ENCODE results near the gene CNTNAP2. TPM values are rescaled to one million over a fixed set of nuclear protein-coding genes. Genes with fewer than 3 reads are reported as not detected.
"Not testable (repeated sequence)": the region's sequence is repeated elsewhere in the genome, so short reads cannot be mapped to it uniquely, and the experiment has no call there.

The CNTNAP2 gene
- total and polyA plus RNA-seq, 9 donors = 0.24 to 7.0 (median 1.5) TPM

GRCh38 chr7:147096629-147097028 is 980.0 kb downstream of the CNTNAP2 start:
- no peak for DNase-seq
- H3K4me1 ChIP-seq (ENCODE audit: insufficient read depth) = no peaks in the 10 kb centered on the region
- H3K27me3 ChIP-seq = no peaks in the 10 kb centered on the region
- intact Hi-C loops (cut with DNase I) = no loop called here
- no peaks in the 10 kb centered on the region for H3K36me3 ChIP-seq
- TF ChIP-seq CTCF (IDR thresholded peaks at IDR 0.05) (no peak), POLR2A (IDR thresholded peaks at IDR 0.05) (no peak), EP300 (IDR thresholded peaks at IDR 0.05) (no peak)
- no peak overlapping the region for H3K4me3 ChIP-seq
- no peaks in the 10 kb centered on the region for H3K9me3 ChIP-seq
- 83 to 88% (median 87%) methylated on average over 2 of the region's 2 CpGs for WGBS, 3 donors
- no peak overlapping the region for H3K27ac ChIP-seq

- H3K9me3 ChIP-seq = no peaks in the 10 kb centered on the region
- H3K27me3 ChIP-seq = no peaks in the 10 kb centered on the region
- TF ChIP-seq POLR2A (IDR thresholded peaks at IDR 0.05) (no peak), EP300 (IDR thresholded peaks at IDR 0.05) (no peak), CTCF (IDR thresholded peaks at IDR 0.05) (no peak)
- no peaks in the 10 kb centered on the region for H3K36me3 ChIP-seq
- no peaks in the 10 kb centered on the region for H3K4me1 ChIP-seq (ENCODE audit: insufficient read depth)
- WGBS, 3 donors = 71 to 80% (median 75%) methylated on average over 2 of the region's 2 CpGs
- DNase-seq = no peak
- no peak overlapping the region for H3K4me3 ChIP-seq
- intact Hi-C loops (cut with DNase I) = no loop called here
- H3K27ac ChIP-seq = no peak overlapping the region
Measured at GRCh38 chr7:147103224-147103623, 986.6 kb downstream of the CNTNAP2 start.

- TF ChIP-seq POLR2A (IDR thresholded peaks at IDR 0.05) (no peak), CTCF (IDR thresholded peaks at IDR 0.05) (no peak), EP300 (IDR thresholded peaks at IDR 0.05) (no peak)
- H3K4me1 ChIP-seq (ENCODE audit: insufficient read depth) = no peaks in the 10 kb centered on the region
- intact Hi-C loops (cut with DNase I) = no loop called here
- no peak for DNase-seq
- WGBS, 3 donors = 27 to 35% (median 35%) methylated on average over 2 of the region's 2 CpGs
- no peak overlapping the region for H3K27ac ChIP-seq
- H3K4me3 ChIP-seq = no peak overlapping the region
- H3K36me3 ChIP-seq = no peaks in the 10 kb centered on the region
- H3K9me3 ChIP-seq = no peaks in the 10 kb centered on the region
- no peaks in the 10 kb centered on the region for H3K27me3 ChIP-seq
Measured at GRCh38 chr7:147106746-147107145, 990.1 kb downstream of the CNTNAP2 start.

- 79 to 94% (median 89%) methylated on average over 1 of the region's 1 CpG for WGBS, 3 donors
- DNase-seq; H3K36me3 ChIP-seq; H3K9me3 ChIP-seq; H3K4me1 ChIP-seq (ENCODE audit: insufficient read depth); intact Hi-C loops (cut with DNase I); H3K27me3 ChIP-seq; H3K27ac ChIP-seq; H3K4me3 ChIP-seq: not testable (repeated sequence)
Measured at GRCh38 chr7:147114525-147114924, 997.9 kb downstream of the CNTNAP2 start.

- intact Hi-C loops (cut with DNase I) = no loop called here
- H3K27me3 ChIP-seq = no peaks in the 10 kb centered on the region
- TF ChIP-seq EP300 (IDR thresholded peaks at IDR 0.05) (no peak), CTCF (IDR thresholded peaks at IDR 0.05) (no peak), POLR2A (IDR thresholded peaks at IDR 0.05) (no peak)
- no peak overlapping the region for H3K4me3 ChIP-seq
- H3K36me3 ChIP-seq = no peaks in the 10 kb centered on the region
- DNase-seq = no peak
- no peak overlapping the region for H3K27ac ChIP-seq
- H3K9me3 ChIP-seq = no peaks in the 10 kb centered on the region
- no peaks in the 10 kb centered on the region for H3K4me1 ChIP-seq (ENCODE audit: insufficient read depth)
- 11 to 13% (median 12%) methylated on average over 2 of the region's 2 CpGs for WGBS, 3 donors
Measured at GRCh38 chr7:147136352-147136751, 1019.8 kb downstream of the CNTNAP2 start.
